Tibial artery (tissue), 4 donors: ENCODE measurements around the gene DTNB.

Experiments
- DNase-seq, 2 donors: peaks; one replicate each; pipeline ENCODE4 v3.0.0-alpha.2; 2019
- H3K27ac ChIP-seq, 2 donors: fragments of 200-600 bp; sonication (generic) in 1 of 2; 1 replicate in 1 of 2; 2 replicates in 1 of 2; pipeline ENCODE4 v1.5.1; 2018 to 2019; ENCODE audit warnings: mild to moderate bottlenecking in 1 of 2
- H3K27me3 ChIP-seq, 2 donors: fragments of 200-600 bp; sonication (generic) in 1 of 2; one replicate each; pipeline versions ENCODE4 v1.5.1 to v1.6.0; 2016 to 2019
- H3K36me3 ChIP-seq, 3 donors: fragments of 200-600 bp; sonication (generic) in 2 of 3; one replicate each; pipeline ENCODE4 v1.5.1; 2016 to 2019; ENCODE audit warnings: mild to moderate bottlenecking in 2 of 3
- H3K4me1 ChIP-seq, 4 donors: fragments of 200-600 bp; sonication (generic) in 2 of 4; 1 replicate in 3 of 4; 2 replicates in 1 of 4; pipeline ENCODE4 v1.5.1; 2016 to 2019
- H3K4me3 ChIP-seq, 2 donors: fragments of 200-600 bp; sonication (generic) in 1 of 2; 1 replicate in 1 of 2; 2 replicates in 1 of 2; pipeline ENCODE4 v1.5.1; 2018 to 2019; ENCODE audit warnings: mild to moderate bottlenecking in 2 of 2
- H3K9me3 ChIP-seq, 3 donors: fragments of 200-600 bp; sonication (generic) in 1 of 3; one replicate each; pipeline ENCODE4 v1.5.1; 2016 to 2019
- CTCF ChIP-seq, 2 experiments: fragments of 200-600 bp in 1 of 2; fragments of 450-650 bp in 1 of 2; IDR thresholded peaks; one replicate each; pipeline ENCODE4 v1.5.1; 2017 to 2019; ENCODE audit warnings: antibody characterized with exemption in 2 of 2, mild to moderate bottlenecking in 1 of 2, moderate library complexity in 1 of 2
- intact Hi-C: fragments of 100-400 bp; cut with DNase I; formaldehyde crosslinking; loops from one replicate; pipeline ENCODE4 v1.15.0; 2023; ENCODE audit warnings: low total_unique reads

Gene DTNB

GRCh38 chr2:25331686-25332365 lies 341.6 kb downstream of the DTNB start:
- Histone ChIP-seq H3K4me1 (peaks cover 0 to 49% (median 23%) of the 10 kb centered on the region in 4 donors), H3K36me3 (peaks cover 0 to 3% (median 0%) of the 10 kb centered on the region in 3 donors), H3K27me3 (no peaks in the 10 kb centered on the region), H3K27ac (no peak overlapping the region), H3K4me3 (no peak overlapping the region), H3K9me3 (no peaks in the 10 kb centered on the region)
- intact Hi-C loops = no loop called here
- no peak for TF ChIP-seq CTCF (IDR thresholded peaks at IDR 0.05)
- no peak for DNase-seq

GRCh38 chr2:25330937-25331336 lies 342.4 kb downstream of the DTNB start:
- H3K4me1 ChIP-seq = peaks cover 0 to 52% (median 22%) of the 10 kb centered on the region in 4 donors
- peaks cover 0 to 9% (median 0%) of the 10 kb centered on the region in 3 donors for H3K36me3 ChIP-seq
- no peaks in the 10 kb centered on the region for H3K27me3 ChIP-seq
- intact Hi-C loops = no loop called here
- DNase-seq = no peak
- H3K27ac ChIP-seq = no peak overlapping the region
- no peak for TF ChIP-seq CTCF (IDR thresholded peaks at IDR 0.05)
- H3K4me3 ChIP-seq = no peak overlapping the region
- H3K9me3 ChIP-seq = peaks cover 0 to 6% (median 0%) of the 10 kb centered on the region in 3 donors

- Histone ChIP-seq H3K36me3 (peaks cover 0 to 9% (median 0%) of the 10 kb centered on the region in 3 donors), H3K9me3 (peaks cover 0 to 6% (median 0%) of the 10 kb centered on the region in 3 donors), H3K4me1 (peaks cover 0 to 58% (median 28%) of the 10 kb centered on the region in 4 donors), H3K4me3 (no peak overlapping the region), H3K27me3 (no peaks in the 10 kb centered on the region), H3K27ac (no peak overlapping the region)
- DNase-seq = no peak
- intact Hi-C loops = no loop called here
- TF ChIP-seq CTCF (IDR thresholded peaks at IDR 0.05) = no peak
Observed at GRCh38 chr2:25330273-25330672, 343.1 kb downstream of the DTNB start.

GRCh38 chr2:25328152-25329085 lies 345.0 kb downstream of the DTNB start:
- DNase-seq = no peak
- Histone ChIP-seq H3K9me3 (peaks cover 0 to 6% (median 0%) of the 10 kb centered on the region in 3 donors), H3K27ac (peak overlapping the region; percentile 26 to 27), H3K36me3 (peaks cover 0 to 9% (median 0%) of the 10 kb centered on the region in 3 donors), H3K4me3 (no peak overlapping the region), H3K27me3 (no peaks in the 10 kb centered on the region), H3K4me1 (peaks cover 0 to 62% (median 37%) of the 10 kb centered on the region in 4 donors)
- TF ChIP-seq CTCF (IDR thresholded peaks at IDR 0.05) = no peak
- intact Hi-C loops = no loop called here
